Measurements from ENCODE around the gene ST13. TPM values are rescaled to one million over a fixed set of nuclear protein-coding genes. Genes with fewer than 3 reads are reported as not detected.
"Not testable (repeated sequence)": the region's sequence is repeated elsewhere in the genome, so short reads cannot be mapped to it uniquely, and the experiment has no call there.

ST13 gene
- total and polyA plus RNA-seq, 4 donors = 82.3 to 112 (median 91.1) TPM

GRCh38 chr22:40868379-40868778 is 11.9 kb upstream of the ST13 start:
- TF ChIP-seq EGR1 (IDR thresholded peaks at IDR 0.05; ENCODE audit: low read depth in 2 of 2) (peak in 1 of 2 donors; percentile 49), HNF4G (IDR thresholded peaks at IDR 0.05) (peak; percentile 43), RXRA (IDR thresholded peaks at IDR 0.05) (peak; percentile 32 to 39), SP1 (IDR thresholded peaks at IDR 0.05) (peak; percentile 53), HNF4A (conservative IDR thresholded peaks at IDR 0.05) (peak; percentile 70 to 73)
- not testable (repeated sequence) for DNase-seq (ENCODE audit: low spot score)
- WGBS = 38% methylated on average over 6 of the region's 6 CpGs

GRCh38 chr22:40867109-40867508 is 10.7 kb upstream of the ST13 start:
- Histone ChIP-seq H3K4me3 (ENCODE audit: low read depth in 1 of 3, low read length in 3 of 3) (no peak overlapping the region), H3K27me3 (ENCODE audit: control insufficient read depth in 4 of 4, insufficient read depth in 4 of 4, low read length in 3 of 4) (no peaks in the 10 kb centered on the region), H3K27ac (ENCODE audit: low read depth in 1 of 2, low read length in 2 of 2) (no peak overlapping the region), H3K4me1 (ENCODE audit: control insufficient read depth in 4 of 4, insufficient read depth in 4 of 4, low read length in 3 of 4) (peaks cover 3 to 21% (median 11%) of the 10 kb centered on the region in 4 donors), H3K36me3 (ENCODE audit: control insufficient read depth in 4 of 4, insufficient read depth in 3 of 4, low read depth in 1 of 4, low read length in 3 of 4) (peaks cover 0 to 11% (median 1%) of the 10 kb centered on the region in 4 donors), H3K9ac (ENCODE audit: low read depth in 1 of 2, low read length in 2 of 2) (no peak overlapping the region), H3K9me3 (ENCODE audit: control insufficient read depth in 4 of 4, low read length in 3 of 4) (no peaks in the 10 kb centered on the region)
- 40% methylated on average over 2 of the region's 2 CpGs for WGBS
- DNase-seq (ENCODE audit: low spot score) = no peak
- TF ChIP-seq TAF1 (conservative IDR thresholded peaks at IDR 0.05) (no peak), RXRA (IDR thresholded peaks at IDR 0.05) (no peak), GABPA (IDR thresholded peaks at IDR 0.05 in 1 of 2, conservative IDR thresholded peaks at IDR 0.05 in 1 of 2) (no peak), JUND (IDR thresholded peaks at IDR 0.05) (no peak), ZBTB33 (IDR thresholded peaks at IDR 0.05) (no peak), EGR1 (IDR thresholded peaks at IDR 0.05; ENCODE audit: low read depth in 2 of 2) (no peak), HNF4G (IDR thresholded peaks at IDR 0.05) (no peak), YY1 (IDR thresholded peaks at IDR 0.05) (no peak)

More at GRCh38 chr22:40868379-40868778, 11.9 kb upstream of the ST13 start:
- not testable (repeated sequence) for H3K4me3 ChIP-seq (ENCODE audit: low read depth in 1 of 3, low read length in 3 of 3); H3K27me3 ChIP-seq (ENCODE audit: control insufficient read depth in 4 of 4, insufficient read depth in 4 of 4, low read length in 3 of 4); H3K9me3 ChIP-seq (ENCODE audit: control insufficient read depth in 4 of 4, low read length in 3 of 4); H3K9ac ChIP-seq (ENCODE audit: low read depth in 1 of 2, low read length in 2 of 2)
- Histone ChIP-seq H3K36me3 (ENCODE audit: control insufficient read depth in 4 of 4, insufficient read depth in 3 of 4, low read depth in 1 of 4, low read length in 3 of 4) (peaks cover 0 to 13% (median 1%) of the 10 kb centered on the region in 4 donors), H3K27ac (ENCODE audit: low read depth in 1 of 2, low read length in 2 of 2) (peak overlapping the region in 1 of 2 donors; percentile 17), H3K4me1 (ENCODE audit: control insufficient read depth in 4 of 4, insufficient read depth in 4 of 4, low read length in 3 of 4) (peaks cover 3 to 18% (median 11%) of the 10 kb centered on the region in 4 donors)

GRCh38 chr22:40862537-40862936 is 6.1 kb upstream of the ST13 start:
- DNase-seq (ENCODE audit: low spot score) = no peak
- Histone ChIP-seq H3K4me3 (ENCODE audit: low read depth in 1 of 3, low read length in 3 of 3) (no peak overlapping the region), H3K4me1 (ENCODE audit: control insufficient read depth in 4 of 4, insufficient read depth in 4 of 4, low read length in 3 of 4) (peaks cover 9 to 22% (median 20%) of the 10 kb centered on the region in 4 donors), H3K27me3 (ENCODE audit: control insufficient read depth in 4 of 4, insufficient read depth in 4 of 4, low read length in 3 of 4) (no peaks in the 10 kb centered on the region), H3K9me3 (ENCODE audit: control insufficient read depth in 4 of 4, low read length in 3 of 4) (no peaks in the 10 kb centered on the region), H3K36me3 (ENCODE audit: control insufficient read depth in 4 of 4, insufficient read depth in 3 of 4, low read depth in 1 of 4, low read length in 3 of 4) (peaks cover 0 to 5% (median 3%) of the 10 kb centered on the region in 4 donors), H3K9ac (ENCODE audit: low read depth in 1 of 2, low read length in 2 of 2) (no peak overlapping the region), H3K27ac (ENCODE audit: low read depth in 1 of 2, low read length in 2 of 2) (no peak overlapping the region)
- WGBS = 76% methylated on average over 2 of the region's 2 CpGs
- no peak for TF ChIP-seq FOXA1 (IDR thresholded peaks at IDR 0.05)
- no peak for TF ChIP-seq ATF3 (IDR thresholded peaks at IDR 0.05)
- no peak for TF ChIP-seq SP1 (IDR thresholded peaks at IDR 0.05)

- Histone ChIP-seq H3K4me3 (ENCODE audit: low read depth in 1 of 3, low read length in 3 of 3) (no peak within 1 kb of the TSS), H3K27ac (ENCODE audit: low read depth in 1 of 2, low read length in 2 of 2) (no peak within 1 kb of the TSS), H3K27me3 (ENCODE audit: control insufficient read depth in 4 of 4, insufficient read depth in 4 of 4, low read length in 3 of 4) (no peaks in the 10 kb centered on the region), H3K9ac (ENCODE audit: low read depth in 1 of 2, low read length in 2 of 2) (no peak within 1 kb of the TSS), H3K4me1 (ENCODE audit: control insufficient read depth in 4 of 4, insufficient read depth in 4 of 4, low read length in 3 of 4) (peaks cover 9 to 24% (median 19%) of the 10 kb centered on the region in 4 donors), H3K9me3 (ENCODE audit: control insufficient read depth in 4 of 4, low read length in 3 of 4) (no peaks in the 10 kb centered on the region), H3K36me3 (ENCODE audit: control insufficient read depth in 4 of 4, insufficient read depth in 3 of 4, low read depth in 1 of 4, low read length in 3 of 4) (peaks cover 0 to 5% (median 3%) of the 10 kb centered on the region in 4 donors)
- no peak for DNase-seq (ENCODE audit: low spot score)
- 93% methylated on average over 3 of the region's 3 CpGs for WGBS
- no peak for TF ChIP-seq YY1 (IDR thresholded peaks at IDR 0.05)
- TF ChIP-seq ZBTB33 (IDR thresholded peaks at IDR 0.05) = no peak
- no peak for TF ChIP-seq GABPA (IDR thresholded peaks at IDR 0.05 in 1 of 2, conservative IDR thresholded peaks at IDR 0.05 in 1 of 2)
- no peak for TF ChIP-seq HNF4A (conservative IDR thresholded peaks at IDR 0.05)
- no peak for TF ChIP-seq CTCF (IDR thresholded peaks at IDR 0.05; ENCODE audit: low read depth, low read length, missing input control)
- TF ChIP-seq MAX (IDR thresholded peaks at IDR 0.05) = no peak
- TF ChIP-seq RAD21 (IDR thresholded peaks at IDR 0.05) = no peak
- TF ChIP-seq TAF1 (conservative IDR thresholded peaks at IDR 0.05) = no peak
- TF ChIP-seq EGR1 (IDR thresholded peaks at IDR 0.05; ENCODE audit: low read depth in 2 of 2) = no peak
- TF ChIP-seq JUND (IDR thresholded peaks at IDR 0.05) = no peak
- no peak for TF ChIP-seq HNF4G (IDR thresholded peaks at IDR 0.05)
- TF ChIP-seq RXRA (IDR thresholded peaks at IDR 0.05) = no peak
- no peak for TF ChIP-seq ATF3 (IDR thresholded peaks at IDR 0.05)
These were observed 5.6 kb upstream of the ST13 start, which contains the start of gene DNAJB7 for GRCh38 chr22:40862013-40862412. Gene DNAJB7, minus strand, starts transcription at chr22:40862113. Its CDS starts 119 bp downstream, at chr22:40861994.
